HG03159 (cell line): Measurements from ENCODE around the gene MANSC1.
"Not testable (repeated sequence)": the region's sequence is repeated elsewhere in the genome, so short reads cannot be mapped to it uniquely, and the experiment has no call there.

Experiments
- ATAC-seq: cut with Tn5 transposase; IDR thresholded peaks from one replicate; pipeline ENCODE4 v1.9.1; 2021; ENCODE audit warnings: mild to moderate bottlenecking, moderate library complexity; ENCODE audit not compliant: unreplicated experiment

The MANSC1 gene

GRCh38 chr12:12327802-12328201 lies 22.2 kb downstream of the MANSC1 start:
- ATAC-seq = no peak

- no peak for ATAC-seq
These were observed 23.8 kb downstream of the MANSC1 start for GRCh38 chr12:12326262-12326661.

GRCh38 chr12:12323591-12323990 lies 26.5 kb downstream of the MANSC1 start:
- ATAC-seq = no peak

GRCh38 chr12:12323118-12323517 lies 26.9 kb downstream of the MANSC1 start:
- no peak for ATAC-seq

- ATAC-seq = no peak
These were observed 30.4 kb downstream of the MANSC1 start for GRCh38 chr12:12319451-12320183.

- ATAC-seq = no peak
These were observed 34.2 kb downstream of the MANSC1 start for GRCh38 chr12:12315838-12316237.

- not testable (repeated sequence) for ATAC-seq
These were observed 39.3 kb downstream of the MANSC1 start for GRCh38 chr12:12310695-12311094.

- ATAC-seq = no peak
These were observed 44.3 kb downstream of the MANSC1 start for GRCh38 chr12:12305568-12306300.

- no peak for ATAC-seq
These were observed 47.1 kb downstream of the MANSC1 start for GRCh38 chr12:12302976-12303375.

- no peak for ATAC-seq
These were observed 48.9 kb downstream of the MANSC1 start for GRCh38 chr12:12301122-12301521.

GRCh38 chr12:12297201-12297830 lies 52.7 kb downstream of the MANSC1 start:
- ATAC-seq = no peak

- ATAC-seq = no peak
These were observed 55.6 kb downstream of the MANSC1 start for GRCh38 chr12:12294215-12295005.

- no peak for ATAC-seq
These were observed 59.8 kb downstream of the MANSC1 start for GRCh38 chr12:12290206-12290605.

GRCh38 chr12:12286441-12286840 lies 63.6 kb downstream of the MANSC1 start:
- no peak for ATAC-seq

GRCh38 chr12:12282761-12283425 lies 67.1 kb downstream of the MANSC1 start:
- no peak for ATAC-seq

GRCh38 chr12:12282202-12282601 lies 67.8 kb downstream of the MANSC1 start:
- ATAC-seq = no peak

GRCh38 chr12:12281134-12281533 lies 68.9 kb downstream of the MANSC1 start:
- no peak for ATAC-seq

GRCh38 chr12:12278899-12279298 lies 71.1 kb downstream of the MANSC1 start:
- no peak for ATAC-seq
